HL-60 (cell line): ENCODE measurements around the gene NAB2.

Source experiments
- CTCF ChIP-seq: IDR thresholded peaks from one replicate; pipeline ENCODE4 v1.5.1; 2011; ENCODE audit warnings: low read length, control low read depth, inconsistent platforms; ENCODE audit not compliant: insufficient read depth
- GABPA ChIP-seq: IDR thresholded peaks from 2 replicates; pipeline ENCODE4 v1.6.1; 2012; ENCODE audit warnings: low read depth
- POLR2AphosphoS5 ChIP-seq: IDR thresholded peaks from 2 replicates; pipeline ENCODE4 v1.6.1; 2012; ENCODE audit warnings: low read depth
- REST ChIP-seq: IDR thresholded peaks from 2 replicates; pipeline ENCODE4 v1.6.1; 2012; ENCODE audit warnings: low read depth; ENCODE audit not compliant: insufficient replicate concordance

GRCh38 chr12:57072661-57073060 is 16.3 kb upstream of the NAB2 start:
- no peak for TF ChIP-seq CTCF
- TF ChIP-seq POLR2AphosphoS5 = no peak
- TF ChIP-seq GABPA = no peak
- TF ChIP-seq REST = no peak
